WTC11 (cell line): ENCODE data around the gene TGFBR1.

Source experiments
- AFF4 ChIP-seq: sonication (generic); formaldehyde crosslinking; IDR thresholded peaks from 2 replicates; pipeline ENCODE4 v1.8.1; 2023; ENCODE audit warnings: mild to moderate bottlenecking, missing genetic modification reagents, borderline replicate concordance
- AR ChIP-seq: fragments of 250-450 bp; sonication (Bioruptor Pico); IDR thresholded peaks from 2 replicates; pipeline ENCODE4 v1.9.0; 2021; ENCODE audit warnings: mild to moderate bottlenecking
- CREB1 ChIP-seq: sonication (generic); formaldehyde crosslinking; IDR thresholded peaks from 2 replicates; pipeline ENCODE4 v1.8.0; 2023; ENCODE audit warnings: mild to moderate bottlenecking, missing genetic modification reagents
- CTCF ChIP-seq: fragments of 200-600 bp; IDR thresholded peaks from 2 replicates; pipeline ENCODE4 v1.8.0; 2022; ENCODE audit warnings: antibody characterized with exemption
- NFYB ChIP-seq: sonication (generic); formaldehyde crosslinking; conservative IDR thresholded peaks from 2 replicates; pipeline ENCODE4 v1.8.0; 2022; ENCODE audit warnings: low read depth, missing genetic modification reagents
- RELA ChIP-seq: sonication (generic); formaldehyde crosslinking; IDR thresholded peaks from 2 replicates; pipeline ENCODE4 v1.8.1; 2022; ENCODE audit warnings: missing genetic modification reagents, mild to moderate bottlenecking, borderline replicate concordance
- USF2 ChIP-seq: sonication (generic); formaldehyde crosslinking; IDR thresholded peaks from 2 replicates; pipeline ENCODE4 v1.8.1; 2023; ENCODE audit warnings: mild to moderate bottlenecking, missing genetic modification reagents, moderate library complexity
- ZNF423 ChIP-seq: fragments of 250-450 bp; sonication (Bioruptor Pico); IDR thresholded peaks from 2 replicates; pipeline ENCODE4 v2.1.2; 2022; ENCODE audit warnings: mild to moderate bottlenecking, moderate library complexity

- no peak for TF ChIP-seq AR
- no peak for TF ChIP-seq CTCF
- no peak for TF ChIP-seq RELA
- no peak for TF ChIP-seq ZNF423 (CRISPR knock-in tag)
- no peak for TF ChIP-seq CREB1 (CRISPR knock-in tag)
- no peak for TF ChIP-seq NFYB (CRISPR knock-in tag)
- TF ChIP-seq USF2 = no peak
- no peak for TF ChIP-seq AFF4
Measured at GRCh38 chr9:99144966-99145365, 40.1 kb downstream of the TGFBR1 start.
